HT-29 (cell line): ENCODE results near the gene RANBP1. TPM values are rescaled to one million over a fixed set of nuclear protein-coding genes. Genes with fewer than 3 reads are reported as not detected.

Source experiments
- DNase-seq: peaks from one replicate; pipeline ENCODE4 v3.0.0-alpha.2; 2015; ENCODE audit warnings: low spot score
- total RNA-seq: library from RNA; depleted of rRNA; stranded (reverse); fragments of >200 nt; shearing (Covaris generic); gene quantifications from 2 replicates; pipeline ENCODE4 v1.2.3, GENCODE V29; 2014

RANBP1 gene
- total RNA-seq, 1 experiment from 2014 or later = 978 TPM

GRCh38 chr22:20135806-20136602, 20.1 kb downstream of the RANBP1 start:
- DNase-seq = no peak

DNA sequence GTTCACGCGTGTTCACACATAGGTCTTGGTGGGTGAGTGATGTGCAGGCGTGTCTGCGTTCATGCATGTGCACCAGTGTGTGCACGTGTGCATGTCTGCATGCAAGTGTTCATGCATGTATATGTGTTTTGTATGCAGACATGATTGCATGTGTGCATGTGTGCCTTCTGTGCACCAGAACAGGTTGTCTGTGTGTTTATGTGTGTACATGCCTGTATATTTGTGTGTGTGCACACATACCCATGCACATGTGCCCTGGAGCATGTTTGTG, 20.6 kb downstream of the RANBP1 start:
- no peak for DNase-seq

- DNase-seq = no peak
Observed at GRCh38 chr22:20137113-20137512, 21.2 kb downstream of the RANBP1 start.

- DNase-seq = no peak
Observed at GRCh38 chr22:20137671-20138416, 21.9 kb downstream of the RANBP1 start.

DNA sequence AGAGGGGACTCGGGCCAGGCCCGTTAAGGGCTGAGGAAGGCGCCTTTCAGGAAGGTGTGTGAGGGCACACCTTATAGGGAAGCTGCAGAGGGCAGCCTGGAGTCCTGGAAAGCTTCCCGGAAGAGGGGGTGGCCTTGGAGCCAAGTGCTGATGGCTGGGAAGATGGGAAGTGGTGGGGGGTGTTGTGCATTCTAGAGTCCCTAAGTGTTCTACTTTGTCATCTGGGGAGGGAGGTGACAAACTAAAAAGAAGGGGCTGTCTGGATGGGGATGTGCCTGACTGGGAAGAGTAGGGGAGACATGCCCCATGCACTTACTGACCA, 22.5 kb downstream of the RANBP1 start:
- peak; percentile 27 for DNase-seq

- no peak for DNase-seq
Observed at GRCh38 chr22:20138868-20139267, 23.0 kb downstream of the RANBP1 start.

- DNase-seq = no peak
Observed at GRCh38 chr22:20139391-20140106, 23.6 kb downstream of the RANBP1 start.

DNA sequence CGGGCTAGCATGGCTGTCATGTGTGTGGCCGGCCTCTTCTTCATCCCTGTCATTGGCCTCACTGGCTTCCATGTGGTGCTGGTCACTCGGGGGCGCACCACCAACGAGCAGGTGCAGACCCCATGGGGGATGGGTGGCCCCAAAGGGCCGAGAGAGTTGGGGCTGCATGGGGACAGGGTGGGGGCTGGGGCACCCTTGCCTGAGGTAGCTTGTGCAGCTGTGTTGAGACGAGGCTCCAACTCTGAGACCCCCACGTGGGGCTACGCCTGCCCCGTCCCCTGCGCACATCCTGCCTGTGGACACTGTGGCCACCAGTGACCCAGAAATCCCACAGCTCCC, 24.2 kb downstream of the RANBP1 start:
- no peak for DNase-seq

DNA sequence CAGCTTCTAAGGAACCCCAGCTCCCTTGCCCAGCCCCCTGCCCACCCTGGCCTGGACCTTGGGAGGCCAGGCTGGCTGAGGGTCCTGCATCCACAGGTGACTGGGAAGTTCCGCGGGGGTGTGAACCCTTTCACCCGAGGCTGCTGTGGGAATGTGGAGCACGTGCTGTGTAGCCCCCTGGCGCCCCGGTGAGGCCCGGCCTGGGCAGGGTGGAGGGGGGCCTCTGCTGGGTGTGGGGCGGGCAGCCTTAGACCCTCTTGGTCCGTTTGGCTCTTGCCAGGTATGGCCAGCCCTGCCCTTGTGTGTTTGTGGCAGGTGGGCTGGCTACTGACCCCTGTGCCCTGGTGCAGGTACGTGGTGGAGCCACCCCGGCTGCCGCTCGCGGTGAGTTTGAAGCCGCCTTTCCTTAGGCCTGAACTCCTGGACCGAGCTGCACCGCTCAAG, 24.6 kb downstream of the RANBP1 start:
- DNase-seq = no peak

DNA sequence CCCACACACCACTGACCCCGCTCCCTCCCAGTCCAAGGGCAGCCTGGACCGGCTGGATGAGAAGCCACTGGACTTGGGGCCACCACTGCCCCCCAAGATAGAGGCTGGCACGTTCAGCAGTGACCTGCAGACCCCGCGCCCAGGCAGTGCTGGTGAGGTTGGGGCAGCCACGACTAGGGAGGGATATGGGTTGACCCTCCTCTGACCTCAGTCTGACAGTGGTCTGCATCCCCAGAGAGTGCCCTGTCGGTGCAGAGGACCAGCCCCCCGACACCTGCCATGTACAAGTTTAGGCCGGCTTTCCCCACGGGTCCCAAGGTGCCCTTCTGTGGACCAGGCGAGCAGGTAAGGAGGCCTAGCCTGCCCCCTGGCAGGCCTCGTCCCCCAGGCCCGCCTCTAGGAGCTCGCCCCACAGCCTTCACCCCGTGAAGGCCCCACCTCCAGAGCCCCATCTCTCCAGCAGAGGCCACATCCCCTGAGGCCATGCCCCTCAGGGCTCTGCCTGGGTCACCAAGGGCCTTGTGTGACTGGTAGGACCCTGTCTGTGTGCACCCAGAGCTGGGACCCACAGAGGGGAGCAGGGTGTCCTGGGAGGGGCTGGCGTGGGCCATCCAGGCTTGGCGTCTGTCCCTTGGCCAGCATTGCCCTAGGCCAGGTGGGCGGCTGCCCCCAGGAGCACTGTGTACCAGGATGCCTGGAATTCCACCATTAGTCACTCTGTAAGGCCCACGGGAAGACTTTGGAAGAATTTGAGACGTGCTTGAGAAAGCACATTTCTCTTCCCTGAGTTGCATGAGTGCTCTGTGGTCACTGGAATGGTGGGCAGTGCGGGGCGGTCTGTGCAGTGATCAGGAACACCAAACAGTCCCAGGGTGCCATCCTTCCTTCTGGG, 25.5 kb downstream of the RANBP1 start:
- DNase-seq = no peak

- DNase-seq = no peak
Observed at GRCh38 chr22:20142711-20143621, 27.1 kb downstream of the RANBP1 start.

- no peak for DNase-seq
Observed at GRCh38 chr22:20143883-20144665, 28.2 kb downstream of the RANBP1 start.

DNA sequence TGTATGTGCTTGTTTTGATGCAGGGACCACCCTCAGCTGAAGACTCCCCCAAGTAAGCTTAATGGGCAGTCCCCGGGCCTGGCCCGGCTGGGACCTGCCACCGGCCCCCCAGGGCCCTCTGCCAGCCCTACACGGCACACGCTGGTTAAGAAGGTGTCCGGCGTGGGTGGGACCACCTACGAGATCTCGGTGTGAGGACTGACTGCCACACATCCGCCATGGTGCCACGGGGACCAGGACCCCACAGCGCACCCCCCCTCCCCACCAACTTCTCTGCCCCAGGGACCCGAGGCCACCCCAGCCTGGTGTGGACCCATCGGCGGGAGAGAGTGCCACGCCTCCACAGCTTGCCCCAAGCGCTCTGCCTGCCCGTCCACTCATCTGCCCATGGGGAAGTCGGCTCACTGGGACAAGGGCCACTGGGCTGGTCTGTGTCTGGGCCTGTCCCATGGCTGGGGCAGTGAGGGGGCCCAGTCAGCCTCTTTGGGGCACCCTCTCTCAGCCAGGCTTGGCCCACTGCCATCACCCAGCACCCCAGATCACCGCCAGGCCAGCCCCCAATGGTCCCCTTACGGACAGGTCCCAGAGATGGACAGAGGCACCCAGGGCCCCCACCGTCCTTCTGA, 29.4 kb downstream of the RANBP1 start:
- no peak for DNase-seq

GRCh38 chr22:20145832-20146223, 29.9 kb downstream of the RANBP1 start:
- DNase-seq = no peak

DNA sequence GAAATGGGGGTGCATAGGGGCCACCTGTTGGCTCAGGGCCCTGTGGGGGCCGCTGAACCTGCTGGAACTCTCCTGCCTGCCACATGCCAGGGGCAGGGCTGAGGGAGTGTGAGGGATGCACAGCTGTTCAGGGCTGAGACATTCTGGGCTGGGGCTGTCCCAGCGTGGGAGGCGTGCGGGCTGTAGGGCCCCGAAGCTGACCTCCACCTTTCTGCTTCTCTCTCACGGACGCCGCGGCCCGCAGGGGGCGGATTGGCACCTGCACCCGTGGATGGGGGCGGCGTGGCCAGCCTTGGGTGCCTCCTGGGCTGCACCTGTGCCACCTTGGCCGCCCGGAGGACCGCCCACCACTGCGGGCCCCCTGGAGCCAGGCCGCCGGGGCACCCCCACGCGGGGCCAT, 30.9 kb downstream of the RANBP1 start:
- no peak for DNase-seq

GRCh38 chr22:20147237-20147988, 31.5 kb downstream of the RANBP1 start:
- DNase-seq = no peak

- no peak for DNase-seq
Observed at GRCh38 chr22:20148414-20148813, 32.5 kb downstream of the RANBP1 start.
